GDM1 (cell line): Measurements from ENCODE around the gene PRDX1.

Source experiments
- DNase-seq: peaks from one replicate; lab custom pipeline; 2025; lab: John Stamatoyannopoulos, UW

PRDX1 gene

DNA sequence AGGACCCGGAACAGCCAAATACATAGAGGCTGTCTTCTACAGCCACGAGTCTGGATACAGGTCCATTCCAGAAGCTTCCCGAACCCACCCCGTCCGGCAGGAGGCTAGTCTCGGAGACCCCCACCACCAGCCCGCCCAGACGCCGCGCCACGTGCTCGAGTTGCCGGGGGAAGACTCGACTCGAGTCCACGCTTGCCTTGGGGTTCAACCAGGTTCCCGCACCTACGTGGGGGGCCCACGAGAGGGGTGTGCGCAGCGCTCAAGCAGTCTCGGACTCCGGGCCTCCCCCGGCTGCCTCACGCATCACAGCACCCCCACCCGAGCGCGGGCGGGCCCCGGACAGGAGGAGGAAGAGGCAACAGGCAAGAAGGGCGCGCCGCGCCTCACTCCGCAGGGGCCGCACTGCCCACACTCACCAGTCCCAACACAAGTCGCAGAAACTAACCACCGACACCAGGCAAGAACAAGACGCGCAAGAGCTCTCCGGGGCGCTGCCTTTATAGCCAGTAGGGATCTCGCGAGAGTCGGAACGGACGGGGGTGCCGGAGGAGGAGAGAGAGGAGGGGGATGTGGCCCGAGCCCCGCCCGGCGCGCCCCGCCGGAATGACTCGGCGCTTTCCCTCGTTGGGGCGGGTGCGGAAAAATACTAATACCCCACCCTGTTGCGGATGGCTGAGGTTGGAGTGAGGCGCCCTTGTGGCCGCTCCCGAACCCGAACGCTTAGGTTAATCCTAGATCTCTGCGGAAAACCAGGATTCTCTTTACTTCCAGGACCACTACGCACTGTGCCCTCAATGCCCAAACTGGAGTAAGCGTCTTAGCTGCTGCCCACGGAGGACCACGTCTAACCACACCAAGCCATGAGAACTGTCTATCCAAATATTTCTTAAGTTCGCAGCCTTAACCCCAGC lies at the start of gene PRDX1:
PRDX1 (minus strand) TSS at position 472 of the 911 bp plus-strand sequence. CDS start 2,841 bp downstream, outside the sequence.
- DNase-seq, result peak; percentile 94

DNA sequence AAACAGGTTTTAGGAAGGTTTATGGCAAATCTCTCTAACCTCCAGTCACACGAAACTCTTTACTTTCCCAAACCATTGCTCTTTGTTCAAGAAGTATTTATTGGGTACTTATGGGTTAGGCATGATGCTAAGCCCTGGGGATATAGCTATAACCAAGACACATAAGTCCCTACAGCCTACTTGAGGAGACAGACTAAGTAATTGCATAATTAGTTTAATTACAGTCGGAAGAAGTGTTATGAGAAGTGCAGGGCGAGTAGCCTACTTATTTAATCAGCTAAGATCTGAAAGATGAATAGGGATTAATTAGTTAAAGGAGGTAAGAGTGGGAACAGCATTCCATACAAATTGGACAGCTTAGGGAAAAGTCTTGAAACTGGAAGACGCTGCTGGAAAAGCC lies 48.9 kb upstream of the PRDX1 start:
- DNase-seq, result no peak

DNA sequence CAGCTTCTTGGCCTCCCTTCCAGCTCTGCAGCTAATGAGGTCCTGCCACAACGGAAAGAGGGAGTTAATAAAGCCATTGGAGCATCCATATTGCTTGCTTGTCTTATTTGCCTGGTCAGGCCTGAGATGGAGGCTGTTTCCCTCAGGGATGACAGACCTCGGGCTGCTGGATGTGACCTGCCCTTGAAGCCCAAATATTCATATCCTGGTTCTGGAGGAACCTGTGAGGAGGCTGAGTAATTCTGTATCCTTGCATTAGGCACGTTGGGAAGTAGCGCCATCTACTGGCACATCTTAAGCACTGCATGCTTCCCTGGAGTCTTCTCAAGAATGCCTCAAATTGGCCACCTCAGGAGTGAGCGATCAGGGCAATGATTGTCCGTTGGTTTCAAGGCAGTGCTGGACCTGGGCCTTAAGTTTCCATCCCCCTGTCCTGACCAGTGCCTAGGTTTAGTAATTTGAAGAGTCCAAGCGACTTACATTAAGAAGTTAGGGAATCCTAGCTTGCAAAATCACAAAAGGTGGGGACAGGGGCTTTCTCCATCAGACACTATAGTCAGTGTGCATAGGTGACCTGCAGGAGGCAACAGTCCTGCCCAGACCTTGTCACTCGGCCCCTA lies 48.4 kb upstream of the PRDX1 start:
- peak; percentile 63 for DNase-seq

DNA sequence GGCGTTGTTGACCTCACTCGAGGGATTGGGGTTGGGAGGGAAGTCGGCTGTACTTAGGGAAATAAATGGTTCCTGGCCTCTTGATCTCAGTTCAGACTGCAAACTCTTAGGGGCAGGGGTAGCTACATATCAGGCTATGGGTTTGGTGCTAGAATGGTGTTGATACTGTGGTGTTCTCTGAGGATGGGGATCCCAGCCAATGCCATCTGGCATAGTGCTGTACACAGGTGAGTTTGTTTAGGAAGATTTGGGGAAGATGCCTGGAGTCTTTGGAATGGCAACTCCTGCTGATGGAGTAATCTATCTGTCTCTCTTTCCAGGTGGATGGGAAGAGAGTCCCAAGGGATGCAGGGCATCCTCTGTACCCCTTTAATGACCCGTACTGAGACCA lies 47.9 kb upstream of the PRDX1 start:
- no peak for DNase-seq

DNA sequence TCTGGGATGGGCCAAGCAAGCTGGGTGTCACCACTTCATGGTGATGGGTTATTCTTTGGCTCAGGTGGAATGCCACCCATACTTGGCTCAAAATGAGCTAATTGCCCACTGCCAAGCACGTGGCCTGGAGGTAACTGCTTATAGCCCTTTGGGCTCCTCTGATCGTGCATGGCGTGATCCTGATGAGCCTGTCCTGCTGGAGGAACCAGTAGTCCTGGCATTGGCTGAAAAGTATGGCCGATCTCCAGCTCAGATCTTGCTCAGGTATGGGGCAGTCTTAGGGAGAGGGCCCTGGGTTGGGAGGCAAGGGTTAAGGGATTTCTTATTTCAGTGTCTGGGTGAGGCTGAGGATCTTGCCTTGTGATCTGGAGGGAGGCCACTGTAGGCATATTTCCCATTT lies 46.7 kb upstream of the PRDX1 start:
- no peak for DNase-seq

DNA sequence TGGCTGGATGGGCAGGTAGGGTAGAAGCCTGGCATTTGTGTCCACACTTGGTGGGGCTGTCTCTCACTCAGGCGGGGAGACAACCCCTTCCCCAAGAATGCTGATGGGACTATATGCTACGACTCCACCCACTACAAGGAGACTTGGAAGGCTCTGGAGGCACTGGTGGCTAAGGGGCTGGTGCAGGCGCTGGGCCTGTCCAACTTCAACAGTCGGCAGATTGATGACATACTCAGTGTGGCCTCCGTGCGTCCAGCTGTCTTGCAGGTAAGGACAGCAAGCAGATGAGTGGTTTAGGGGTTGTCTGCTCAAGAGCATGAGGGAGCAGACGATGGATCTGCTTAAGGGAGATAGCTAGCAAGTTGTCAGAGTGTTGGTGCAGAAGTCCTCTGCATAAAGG lies 46.2 kb upstream of the PRDX1 start:
- no peak for DNase-seq

DNA sequence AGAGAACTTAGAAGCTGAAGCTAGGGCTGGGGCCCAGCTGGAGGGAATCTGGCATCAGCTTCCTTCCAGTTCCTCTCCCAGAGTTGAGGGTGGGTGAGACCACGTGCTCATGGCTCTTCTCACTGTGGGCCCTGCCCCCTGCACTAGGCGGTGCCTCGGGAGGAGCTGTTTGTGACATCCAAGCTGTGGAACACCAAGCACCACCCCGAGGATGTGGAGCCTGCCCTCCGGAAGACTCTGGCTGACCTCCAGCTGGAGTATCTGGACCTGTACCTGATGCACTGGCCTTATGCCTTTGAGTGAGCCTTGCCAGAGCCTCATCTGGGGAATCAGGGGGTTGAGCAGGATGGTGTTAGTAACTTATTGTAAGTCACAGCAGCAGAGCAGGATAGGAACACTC lies 45.0 kb upstream of the PRDX1 start:
- no peak for DNase-seq

DNA sequence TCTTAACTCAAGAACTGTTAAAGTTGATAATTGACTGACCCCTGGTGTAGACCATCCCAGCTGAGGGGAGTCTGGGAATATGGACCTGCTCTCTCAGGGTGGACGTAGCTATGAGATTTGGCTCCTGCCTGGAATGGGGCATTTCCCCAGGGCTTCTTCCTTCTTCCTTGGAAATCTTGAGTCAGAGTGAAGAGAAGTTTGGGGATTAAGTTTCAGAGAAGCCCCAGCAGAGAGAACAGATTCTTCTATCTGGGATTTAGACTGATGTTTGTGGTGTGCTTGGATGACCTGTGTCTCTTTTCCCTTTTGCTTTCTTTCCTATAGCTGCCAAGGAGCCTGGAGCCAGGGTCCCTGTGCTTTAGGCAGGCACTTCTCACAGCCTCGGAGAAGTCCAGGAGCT lies 42.2 kb upstream of the PRDX1 start:
- no peak for DNase-seq

DNA sequence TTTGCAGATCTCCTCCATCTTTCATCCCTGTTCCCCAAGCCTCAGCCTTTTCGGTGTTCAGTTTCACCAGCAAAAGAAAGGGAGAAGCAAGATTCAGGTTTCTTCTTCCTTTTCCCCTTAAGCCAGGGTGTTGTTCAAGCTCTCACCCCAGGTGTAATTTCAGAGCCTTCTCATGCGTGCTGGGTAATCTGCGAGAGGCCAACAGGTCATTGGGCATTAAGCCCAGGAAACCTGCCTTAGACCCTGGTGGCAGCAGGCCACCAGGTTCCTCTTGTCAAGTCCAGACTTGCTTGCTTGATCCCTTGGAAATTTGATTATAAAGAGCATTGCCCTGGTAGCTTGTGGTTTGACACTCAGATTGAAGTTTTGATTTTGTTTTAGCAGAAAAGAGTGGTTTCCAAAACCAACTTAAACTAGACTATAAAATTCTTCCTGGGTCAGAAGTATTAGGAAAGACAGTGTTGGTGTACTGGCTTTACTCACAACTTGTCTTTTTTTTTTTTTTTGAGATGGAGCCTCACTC lies 35.8 kb upstream of the PRDX1 start:
- no peak for DNase-seq

DNA sequence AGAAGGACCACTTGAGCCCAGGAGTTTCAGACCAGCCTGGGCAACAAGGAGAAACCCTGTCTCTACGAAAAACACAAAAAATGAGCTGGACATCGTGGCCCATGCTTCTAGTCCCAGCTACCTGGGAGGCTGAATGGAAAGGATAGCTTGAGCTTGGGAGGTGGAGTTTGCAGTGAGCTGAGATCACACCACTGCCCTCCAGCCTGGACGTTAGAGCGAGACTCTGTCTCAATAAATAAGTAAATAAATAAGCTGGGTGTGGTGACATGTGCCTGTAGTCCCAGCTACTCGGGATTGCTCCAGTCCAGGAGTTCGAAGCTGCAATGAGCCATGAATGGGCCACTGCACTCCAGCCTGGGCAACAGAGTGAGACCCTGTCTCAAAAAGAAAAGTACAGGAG lies 32.5 kb upstream of the PRDX1 start:
- DNase-seq, result no peak

DNA sequence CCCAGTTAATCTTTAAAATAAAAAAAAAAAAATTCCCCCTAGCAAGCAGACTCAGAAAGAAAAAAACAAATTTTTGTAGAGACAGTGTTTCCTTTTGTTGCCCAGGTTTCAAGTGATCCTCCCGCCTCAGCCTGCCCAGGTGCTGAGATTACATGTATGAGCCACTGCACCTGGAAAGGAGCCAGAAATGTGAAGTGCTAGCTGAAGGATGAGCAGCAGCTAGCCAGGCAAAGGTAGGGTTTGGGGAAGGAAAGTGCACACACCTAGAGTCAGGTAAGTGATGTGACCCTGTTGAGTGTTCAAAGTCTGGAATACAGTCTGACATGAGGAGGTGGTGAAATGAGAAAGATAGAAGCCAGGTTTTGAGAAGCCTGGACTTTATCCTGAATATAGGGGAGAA lies 30.6 kb upstream of the PRDX1 start:
- no peak for DNase-seq

DNA sequence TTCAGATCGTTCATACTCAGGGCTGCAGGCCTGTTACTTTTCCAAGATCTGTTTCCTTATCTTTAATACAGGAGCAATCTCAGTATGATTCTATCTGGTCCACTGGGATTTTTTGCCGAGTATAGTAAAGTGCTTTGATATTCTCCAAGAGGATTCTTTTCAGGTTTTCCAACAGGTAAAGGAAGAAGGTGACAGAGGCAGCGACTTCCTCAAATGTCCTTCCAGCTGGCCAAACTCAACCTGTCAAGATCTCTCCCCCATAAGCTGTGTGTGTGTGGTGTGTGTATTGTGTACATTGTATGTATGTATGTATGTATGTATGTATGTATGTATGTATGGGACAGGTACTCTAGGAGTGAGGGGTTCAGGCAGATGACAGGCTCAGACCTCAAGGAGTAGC lies 30.0 kb upstream of the PRDX1 start:
- no peak for DNase-seq

DNA sequence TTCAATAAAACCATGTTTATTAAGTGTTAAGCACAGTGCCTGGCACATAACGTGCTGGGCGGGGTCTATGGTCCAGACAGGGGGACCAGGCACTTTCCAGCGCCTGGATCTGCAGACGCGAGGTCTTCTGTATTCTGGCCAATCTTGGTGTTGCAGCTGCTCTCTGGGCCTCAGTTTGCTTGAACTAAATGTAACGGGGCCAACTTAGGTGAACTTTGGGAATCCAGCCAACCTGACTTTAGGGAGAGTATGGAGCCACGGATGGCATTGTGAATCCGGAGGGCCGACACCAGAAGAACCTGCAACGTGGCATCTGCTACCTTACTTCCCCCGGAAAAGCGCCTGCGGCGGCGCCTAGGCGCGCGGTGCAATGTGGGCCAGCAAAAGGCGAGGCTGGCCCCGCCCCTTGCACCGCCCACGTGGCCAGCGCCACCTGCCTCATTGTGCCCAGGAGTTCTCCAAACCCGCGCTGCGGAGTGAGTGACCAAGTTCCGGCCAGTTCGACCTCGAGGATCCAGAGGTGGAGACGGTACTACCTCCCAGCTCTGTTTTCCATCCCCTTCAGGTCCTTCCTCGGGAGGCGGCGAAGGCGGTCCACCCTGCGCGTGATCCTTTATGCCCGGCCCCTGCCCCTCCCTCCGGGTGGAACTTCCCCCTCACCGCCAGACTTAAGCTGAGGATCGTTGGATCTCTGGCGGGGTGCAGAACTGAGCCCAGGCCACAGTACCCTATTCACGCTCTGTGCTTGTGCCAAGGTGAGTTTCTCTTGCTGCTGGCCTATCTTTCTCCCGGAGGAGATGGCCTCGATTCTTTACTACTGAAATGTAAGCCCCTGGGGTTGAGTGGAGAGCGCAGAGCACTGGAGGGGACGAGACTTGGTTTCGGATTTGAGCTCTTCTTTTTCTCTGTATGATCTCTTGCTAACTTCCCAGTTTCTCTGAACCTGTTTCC lies 29.0 kb upstream of the PRDX1 start, which contains the start of gene AKR1A1:
AKR1A1 (plus strand) TSS at position 426 of the 951 bp plus-strand sequence. CDS start 10,969 bp downstream, outside the sequence.
- DNase-seq, result peak; percentile 90

DNA sequence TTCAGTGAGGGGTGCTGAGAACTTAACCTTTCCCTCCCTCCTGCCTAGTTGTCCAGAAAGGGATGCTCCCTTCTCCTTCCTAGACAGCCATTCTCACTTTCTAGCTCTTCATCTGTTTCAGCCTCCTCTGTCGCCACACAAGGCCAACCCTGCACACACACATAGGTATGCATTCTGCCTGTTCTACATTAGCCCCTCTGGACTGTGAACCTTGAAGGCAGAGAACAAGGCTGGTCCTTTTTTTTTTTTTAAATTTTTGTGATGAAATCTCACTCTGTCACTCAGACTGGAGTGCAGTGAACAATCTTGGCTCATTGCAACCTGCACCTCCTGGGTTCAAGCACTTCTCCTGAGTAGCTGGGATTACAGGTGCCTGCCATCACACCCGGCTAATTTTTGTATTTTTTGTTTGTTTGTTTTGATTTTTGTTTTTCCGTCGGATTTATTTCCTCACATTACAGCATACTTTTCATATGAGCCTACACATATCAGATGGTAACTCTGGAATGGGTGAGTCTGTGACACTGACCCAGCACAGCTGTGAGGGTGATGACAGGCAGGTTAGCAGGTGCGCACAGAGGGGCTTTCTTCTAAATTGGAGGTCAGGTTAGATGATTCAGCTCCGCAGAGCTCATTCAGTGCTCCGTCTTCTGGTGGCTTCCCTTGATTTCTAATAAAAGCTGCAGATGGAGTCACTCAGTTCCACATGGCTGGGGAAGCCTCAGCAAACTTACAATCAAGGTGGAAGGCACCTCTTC lies 24.0 kb upstream of the PRDX1 start:
- DNase-seq, result no peak

DNA sequence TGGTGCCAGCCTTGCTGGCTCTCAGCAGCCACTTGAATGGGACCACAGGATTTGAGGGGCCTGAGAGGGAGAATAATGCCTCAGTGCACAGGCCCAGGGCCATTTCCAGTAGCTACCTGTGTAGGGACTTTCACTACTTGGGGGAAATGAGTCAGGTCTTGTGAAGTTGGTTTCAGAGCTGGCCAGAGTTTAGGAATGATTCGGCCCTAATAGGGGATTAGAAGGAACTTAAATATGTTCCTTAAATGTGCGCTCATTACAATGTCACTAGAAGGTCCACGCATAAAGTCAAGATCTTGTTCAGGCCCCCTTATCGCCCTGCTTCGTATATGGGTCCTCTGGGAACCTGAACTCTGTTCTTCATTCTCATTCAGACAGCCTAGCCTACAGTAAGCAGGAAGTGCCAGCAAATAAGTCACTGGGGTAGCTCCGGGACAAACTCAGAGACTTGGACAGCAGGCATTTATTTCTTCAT lies 23.4 kb upstream of the PRDX1 start:
- DNase-seq, result no peak

DNA sequence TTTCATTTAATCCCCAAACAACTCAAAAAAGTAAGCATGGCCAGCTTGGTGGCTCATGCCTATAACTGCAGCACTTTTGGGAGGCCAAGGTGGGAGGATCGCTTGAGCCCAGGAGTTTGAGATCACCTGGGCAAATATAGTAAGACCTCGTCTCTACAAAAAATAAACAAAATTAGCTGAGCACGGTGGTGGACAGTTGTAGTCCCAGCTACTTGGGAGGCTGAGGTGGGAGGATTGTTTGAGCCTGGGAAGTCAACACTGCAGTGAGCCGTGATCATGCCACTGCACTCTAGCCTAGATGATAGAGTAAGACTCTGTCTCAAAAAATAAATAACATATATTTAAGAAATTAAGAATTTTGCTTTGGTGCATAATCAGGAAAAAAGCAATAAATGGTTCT lies 22.8 kb upstream of the PRDX1 start:
- DNase-seq, result no peak

DNA sequence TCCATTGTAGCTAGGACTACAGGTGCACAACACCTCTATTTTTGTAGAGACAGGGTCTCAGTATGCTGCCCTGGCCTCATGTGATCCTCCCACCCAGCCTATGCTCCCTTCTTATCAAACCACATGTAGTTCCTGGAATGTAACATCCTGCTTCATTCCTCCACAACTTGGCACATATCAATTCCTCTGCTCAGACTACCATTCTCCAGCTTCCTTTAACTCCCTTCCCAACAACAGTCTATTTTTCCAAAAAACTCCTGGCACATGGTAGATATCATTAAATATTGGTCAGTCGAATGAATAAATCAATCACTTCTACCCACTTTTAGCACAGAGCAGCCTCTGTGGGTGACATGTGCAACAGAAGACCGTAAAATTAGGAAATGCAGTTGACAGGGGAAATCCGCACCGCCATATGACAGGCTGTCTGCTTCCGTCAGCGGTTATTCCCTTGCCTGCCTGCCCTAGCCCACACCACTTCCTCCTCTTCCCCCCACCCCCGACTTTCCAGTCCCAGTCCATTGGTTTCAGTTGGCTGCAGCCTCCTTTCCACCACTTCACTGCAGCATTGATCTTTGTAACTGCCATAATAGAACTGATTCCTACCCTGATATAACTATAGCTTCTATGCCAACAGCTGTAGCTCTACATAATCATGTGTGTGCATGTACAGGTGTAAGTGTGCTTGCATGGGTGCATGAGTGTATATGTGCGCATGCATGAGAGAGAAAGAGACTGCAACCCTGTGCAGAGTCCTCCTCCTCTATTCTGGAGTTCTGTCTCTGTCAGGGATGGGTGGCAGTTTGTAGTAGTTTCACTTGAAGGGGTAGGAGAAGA lies 22.1 kb upstream of the PRDX1 start:
- DNase-seq, result peak; percentile 98

DNA sequence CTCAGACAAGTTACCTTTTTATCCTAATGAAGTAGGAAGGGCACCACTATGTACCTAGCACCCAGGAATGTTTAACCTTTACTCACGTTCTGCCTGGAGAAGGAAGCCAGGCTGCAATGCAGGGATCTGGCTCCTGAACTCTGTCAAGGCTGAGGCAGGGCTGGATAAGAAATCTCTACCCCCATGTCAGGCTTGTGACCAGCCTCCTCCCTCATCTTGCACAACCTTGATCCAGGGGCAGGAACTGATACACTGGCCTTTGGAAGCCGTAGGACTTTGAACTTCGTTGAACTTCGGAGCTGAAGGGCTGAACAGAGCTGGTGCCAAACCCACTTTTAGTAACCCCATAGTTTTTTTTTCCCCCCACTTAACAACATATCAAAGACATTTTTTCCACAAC lies 20.9 kb upstream of the PRDX1 start:
- DNase-seq, result no peak

DNA sequence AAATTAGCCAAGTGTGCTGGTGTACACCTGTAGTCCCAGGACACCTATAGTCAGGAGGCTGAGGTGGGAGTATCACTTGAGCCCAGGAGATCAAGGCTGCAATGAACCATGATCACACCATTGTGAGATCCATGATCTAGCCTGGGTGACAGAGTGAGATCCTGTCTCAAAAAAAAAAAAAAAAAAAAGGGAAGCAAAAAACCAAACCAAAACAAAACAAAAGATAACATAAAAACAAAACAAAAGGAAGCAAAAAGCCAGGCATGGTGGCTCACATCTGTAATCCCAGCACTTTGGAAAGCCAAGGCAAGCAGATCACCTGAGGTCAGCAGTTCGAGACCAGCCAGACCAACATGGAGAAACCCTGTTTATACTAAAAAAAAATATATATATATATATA lies 19.5 kb upstream of the PRDX1 start:
- DNase-seq, result no peak

DNA sequence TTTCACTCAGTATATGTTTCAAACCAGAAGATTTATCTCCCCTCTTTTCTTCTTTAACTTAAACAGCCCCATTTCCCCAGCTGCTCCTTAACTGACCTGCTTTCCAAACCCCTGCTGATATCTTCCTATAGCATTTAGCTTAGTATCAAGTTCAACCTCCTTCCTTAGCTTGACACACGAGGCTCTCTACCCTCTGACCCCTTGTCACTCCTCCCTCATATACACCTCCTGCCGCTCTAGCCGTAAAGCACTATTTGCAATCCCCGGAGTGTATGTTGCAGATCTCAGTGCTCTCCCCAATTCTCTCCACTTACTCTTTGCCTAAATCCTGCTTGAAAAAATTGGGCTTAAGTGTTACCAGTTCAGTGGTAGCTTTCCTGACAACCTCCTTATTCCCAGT lies 15.2 kb upstream of the PRDX1 start:
- no peak for DNase-seq
